HG03571 (cell line): ENCODE results near the gene TEP1.

Experiments used
- ATAC-seq: cut with Tn5 transposase; IDR thresholded peaks from one replicate; pipeline ENCODE4 v1.9.1; 2021; ENCODE audit not compliant: unreplicated experiment

TEP1 gene

GRCh38 chr14:20434701-20435581 lies 21.6 kb upstream of the TEP1 start:
- ATAC-seq, result no peak

- no peak for ATAC-seq
Measured at GRCh38 chr14:20429801-20430669, 16.7 kb upstream of the TEP1 start.

GRCh38 chr14:20428802-20429201 lies 15.5 kb upstream of the TEP1 start:
- no peak for ATAC-seq

- peak; percentile 45 for ATAC-seq
Measured at GRCh38 chr14:20428010-20428365, 14.7 kb upstream of the TEP1 start.

GRCh38 chr14:20427231-20428009 lies 14.1 kb upstream of the TEP1 start:
- peak; percentile 68 for ATAC-seq

GRCh38 chr14:20424851-20425250 lies 11.6 kb upstream of the TEP1 start:
- no peak for ATAC-seq

GRCh38 chr14:20422886-20423285 lies 9.6 kb upstream of the TEP1 start:
- ATAC-seq, result no peak

GRCh38 chr14:20421267-20421666 lies 8.0 kb upstream of the TEP1 start:
- no peak for ATAC-seq

- ATAC-seq, result no peak
Measured at GRCh38 chr14:20419419-20419818, 6.1 kb upstream of the TEP1 start.

GRCh38 chr14:20418501-20418909 lies 5.2 kb upstream of the TEP1 start:
- no peak for ATAC-seq

- no peak for ATAC-seq
Measured at GRCh38 chr14:20417250-20418186, 4.2 kb upstream of the TEP1 start.

GRCh38 chr14:20416223-20416622 lies 2.9 kb upstream of the TEP1 start:
- ATAC-seq, result no peak

- no peak for ATAC-seq
Measured at GRCh38 chr14:20415782-20416206, 2.5 kb upstream of the TEP1 start.

GRCh38 chr14:20413744-20414082 lies 412 bp upstream of the TEP1 start:
- peak; percentile 37 for ATAC-seq

- peak; percentile 64 for ATAC-seq
Measured at GRCh38 chr14:20412411-20412810, 890 bp downstream of the TEP1 start.

GRCh38 chr14:20409226-20409625 lies 4.1 kb downstream of the TEP1 start:
- no peak for ATAC-seq

- ATAC-seq, result no peak
Measured at GRCh38 chr14:20403521-20403920, 9.8 kb downstream of the TEP1 start.

- ATAC-seq, result no peak
Measured at GRCh38 chr14:20400965-20401593, 12.2 kb downstream of the TEP1 start.

- ATAC-seq, result no peak
Measured at GRCh38 chr14:20400589-20400964, 12.7 kb downstream of the TEP1 start.

GRCh38 chr14:20397511-20397910 lies 15.8 kb downstream of the TEP1 start:
- ATAC-seq, result no peak
